Breast epithelium (tissue), 4 donors: ENCODE measurements around the gene SCEL. TPM values are rescaled to one million over a fixed set of nuclear protein-coding genes. Genes with fewer than 3 reads are reported as not detected.

Source experiments
- DNase-seq, 2 donors: peaks; one replicate each; pipeline ENCODE4 v3.0.0-alpha.2; 2019; ENCODE audit warnings: low spot score in 2 of 2
- H3K27ac ChIP-seq, 2 donors: fragments of 200-600 bp; sonication (generic) in 1 of 2; one replicate each; pipeline ENCODE4 v1.5.1; 2016 to 2019; ENCODE audit warnings: mild to moderate bottlenecking in 1 of 2
- H3K27me3 ChIP-seq, 2 donors: fragments of 200-600 bp; sonication (generic) in 1 of 2; one replicate each; pipeline versions ENCODE4 v1.5.1 to v1.6.0; 2017 to 2019; ENCODE audit warnings: control low read depth in 1 of 2, mild to moderate bottlenecking in 1 of 2
- H3K36me3 ChIP-seq: fragments of 200-600 bp; one replicate; pipeline ENCODE4 v1.5.1; 2019
- H3K4me1 ChIP-seq, 2 donors: fragments of 200-600 bp; sonication (generic); one replicate each; pipeline ENCODE4 v1.5.1; 2016 to 2019; ENCODE audit warnings: control low read depth in 1 of 2
- H3K4me3 ChIP-seq, 3 donors: fragments of 200-600 bp; sonication (generic); 1 replicate in 2 of 3; 2 replicates in 1 of 3; pipeline ENCODE4 v1.5.1; 2016 to 2019; ENCODE audit warnings: mild to moderate bottlenecking in 3 of 3, moderate library complexity in 2 of 3
- H3K9me3 ChIP-seq, 2 donors: fragments of 200-600 bp; sonication (generic) in 1 of 2; one replicate each; pipeline ENCODE4 v1.5.1; 2016 to 2019; ENCODE audit warnings: control low read depth in 1 of 2
- POLR2A ChIP-seq: fragments of 450-650 bp; IDR thresholded peaks from one replicate; pipeline ENCODE4 v1.6.1; 2016; ENCODE audit warnings: antibody characterized with exemption, mild to moderate bottlenecking, moderate library complexity
- POLR2AphosphoS5 ChIP-seq, 3 donors: sonication (generic); formaldehyde crosslinking; IDR thresholded peaks; one replicate each; pipeline ENCODE4 v1.6.1; 2017; ENCODE audit warnings: antibody characterized with exemption in 3 of 3
- intact Hi-C: fragments of 100-400 bp; cut with DNase I; formaldehyde crosslinking; loops from one replicate; pipeline ENCODE4 v1.15.1; 2023; ENCODE audit warnings: low total_unique reads
- total RNA-seq, 3 donors: library from RNA; depleted of rRNA; stranded (reverse); fragments of >200 nt; gene quantifications; one replicate each; pipeline ENCODE4 v1.1.0, GENCODE V29; 2016
- TF ChIP-seq, protein P1 (sequence below), 3 donors: fragments of 450-650 bp; IDR thresholded peaks; one replicate each; pipeline ENCODE4 v1.5.1; 2016 to 2017; ENCODE audit warnings: antibody characterized with exemption in 3 of 3, mild to moderate bottlenecking in 3 of 3, moderate library complexity in 3 of 3

The SCEL gene
- total RNA-seq, 3 donors from 2014 or later = under 0.01 to 0.88 TPM; not detected in 1

GRCh38 chr13:77521595-77522367 lies 13.7 kb upstream of the SCEL start:
- H3K4me3 ChIP-seq = no peak overlapping the region
- no peaks in the 10 kb centered on the region for H3K36me3 ChIP-seq
- intact Hi-C loops = no loop called here
- H3K9me3 ChIP-seq = no peaks in the 10 kb centered on the region
- no peaks in the 10 kb centered on the region for H3K27me3 ChIP-seq
- TF ChIP-seq, protein P1, sequence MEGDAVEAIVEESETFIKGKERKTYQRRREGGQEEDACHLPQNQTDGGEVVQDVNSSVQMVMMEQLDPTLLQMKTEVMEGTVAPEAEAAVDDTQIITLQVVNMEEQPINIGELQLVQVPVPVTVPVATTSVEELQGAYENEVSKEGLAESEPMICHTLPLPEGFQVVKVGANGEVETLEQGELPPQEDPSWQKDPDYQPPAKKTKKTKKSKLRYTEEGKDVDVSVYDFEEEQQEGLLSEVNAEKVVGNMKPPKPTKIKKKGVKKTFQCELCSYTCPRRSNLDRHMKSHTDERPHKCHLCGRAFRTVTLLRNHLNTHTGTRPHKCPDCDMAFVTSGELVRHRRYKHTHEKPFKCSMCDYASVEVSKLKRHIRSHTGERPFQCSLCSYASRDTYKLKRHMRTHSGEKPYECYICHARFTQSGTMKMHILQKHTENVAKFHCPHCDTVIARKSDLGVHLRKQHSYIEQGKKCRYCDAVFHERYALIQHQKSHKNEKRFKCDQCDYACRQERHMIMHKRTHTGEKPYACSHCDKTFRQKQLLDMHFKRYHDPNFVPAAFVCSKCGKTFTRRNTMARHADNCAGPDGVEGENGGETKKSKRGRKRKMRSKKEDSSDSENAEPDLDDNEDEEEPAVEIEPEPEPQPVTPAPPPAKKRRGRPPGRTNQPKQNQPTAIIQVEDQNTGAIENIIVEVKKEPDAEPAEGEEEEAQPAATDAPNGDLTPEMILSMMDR (IDR thresholded peaks at IDR 0.05) = no peak
- TF ChIP-seq POLR2A (no peak), POLR2AphosphoS5 (IDR thresholded peaks at IDR 0.05) (no peak)
- H3K4me1 ChIP-seq = no peaks in the 10 kb centered on the region
- no peak for DNase-seq
- H3K27ac ChIP-seq = no peak overlapping the region

DNA sequence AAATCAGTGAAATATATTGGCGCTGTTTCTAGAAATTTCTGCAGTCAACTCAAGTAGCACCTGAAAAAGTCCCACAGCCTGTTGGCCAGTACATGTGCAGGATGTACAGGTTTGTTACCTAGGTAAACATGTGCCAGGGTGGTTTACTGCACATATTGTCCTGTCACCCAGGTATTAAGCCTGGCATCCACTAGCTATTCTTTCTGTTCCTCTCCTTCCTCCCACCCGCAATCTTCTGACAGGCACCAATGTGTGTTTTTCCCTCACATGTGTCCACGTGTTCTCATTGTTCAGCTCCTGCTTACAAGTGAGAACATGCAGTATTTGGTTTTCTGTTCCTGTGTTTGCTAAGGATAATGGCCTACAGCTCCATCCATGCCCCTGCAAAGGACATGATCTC lies 13.1 kb upstream of the SCEL start:
- H3K4me3 ChIP-seq = no peak overlapping the region
- no peaks in the 10 kb centered on the region for H3K4me1 ChIP-seq
- no peak for TF ChIP-seq POLR2A
- TF ChIP-seq, protein P1 (IDR thresholded peaks at IDR 0.05) = no peak
- no peak for TF ChIP-seq POLR2AphosphoS5 (IDR thresholded peaks at IDR 0.05)
- no peaks in the 10 kb centered on the region for H3K9me3 ChIP-seq
- no peaks in the 10 kb centered on the region for H3K36me3 ChIP-seq
- no peak for DNase-seq
- intact Hi-C loops = no loop called here
- no peaks in the 10 kb centered on the region for H3K27me3 ChIP-seq
- H3K27ac ChIP-seq = no peak overlapping the region

- Histone ChIP-seq H3K4me3 (no peak overlapping the region), H3K36me3 (no peaks in the 10 kb centered on the region), H3K4me1 (no peaks in the 10 kb centered on the region), H3K27me3 (no peaks in the 10 kb centered on the region), H3K27ac (no peak overlapping the region), H3K9me3 (no peaks in the 10 kb centered on the region)
- intact Hi-C loops = no loop called here
- TF ChIP-seq, protein P1 (IDR thresholded peaks at IDR 0.05) = no peak
- TF ChIP-seq POLR2AphosphoS5 (IDR thresholded peaks at IDR 0.05) (no peak), POLR2A (no peak)
- DNase-seq = no peak
Measured at GRCh38 chr13:77523386-77523785, 12.1 kb upstream of the SCEL start.

DNA sequence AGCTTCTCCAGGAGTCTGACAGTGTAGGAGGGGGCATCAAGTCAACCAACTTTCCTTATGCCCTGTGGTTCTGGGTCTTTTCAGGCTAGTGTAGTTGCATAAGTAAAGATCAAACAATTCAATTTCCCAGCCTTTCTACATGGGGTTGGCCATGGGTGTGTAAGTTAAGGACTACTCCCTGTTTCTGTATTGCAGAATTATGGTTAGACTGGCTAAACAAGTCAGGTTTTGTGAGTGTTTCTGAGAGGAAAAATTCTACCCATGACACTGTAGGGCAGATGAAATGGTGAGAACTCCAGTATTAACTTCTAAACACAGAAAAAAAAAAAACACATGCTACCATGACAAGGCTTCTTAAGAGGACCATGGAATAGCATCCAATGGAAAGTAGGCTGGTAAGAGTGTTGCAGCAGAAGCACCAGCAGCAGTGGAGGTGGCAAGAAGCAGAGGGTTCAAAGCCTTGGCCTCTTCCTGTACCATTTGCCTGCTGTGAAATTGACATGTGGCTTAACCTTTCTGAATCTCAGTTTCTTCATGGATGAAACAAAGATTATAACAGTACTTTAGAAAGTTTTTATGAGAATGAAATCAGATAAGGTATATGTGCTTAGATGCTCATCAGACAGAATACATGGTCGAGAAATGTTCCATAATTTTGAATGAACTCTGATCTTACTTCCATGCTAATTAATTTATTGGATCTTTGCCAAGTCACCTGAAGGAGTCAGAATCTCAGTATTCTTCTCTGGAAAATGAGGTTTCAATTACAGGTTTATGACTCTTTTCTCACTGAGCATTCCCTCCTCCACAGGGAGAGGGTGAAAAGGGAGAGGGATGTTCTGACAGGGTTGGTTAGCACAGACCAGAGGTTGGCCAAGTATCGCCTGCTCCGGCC lies 11.4 kb upstream of the SCEL start:
- Histone ChIP-seq H3K36me3 (no peaks in the 10 kb centered on the region), H3K4me3 (no peak overlapping the region), H3K27ac (no peak overlapping the region), H3K9me3 (no peaks in the 10 kb centered on the region), H3K27me3 (no peaks in the 10 kb centered on the region), H3K4me1 (no peaks in the 10 kb centered on the region)
- intact Hi-C loops = no loop called here
- TF ChIP-seq POLR2A (no peak), POLR2AphosphoS5 (IDR thresholded peaks at IDR 0.05) (no peak)
- TF ChIP-seq, protein P1 (IDR thresholded peaks at IDR 0.05) = no peak
- DNase-seq = no peak

DNA sequence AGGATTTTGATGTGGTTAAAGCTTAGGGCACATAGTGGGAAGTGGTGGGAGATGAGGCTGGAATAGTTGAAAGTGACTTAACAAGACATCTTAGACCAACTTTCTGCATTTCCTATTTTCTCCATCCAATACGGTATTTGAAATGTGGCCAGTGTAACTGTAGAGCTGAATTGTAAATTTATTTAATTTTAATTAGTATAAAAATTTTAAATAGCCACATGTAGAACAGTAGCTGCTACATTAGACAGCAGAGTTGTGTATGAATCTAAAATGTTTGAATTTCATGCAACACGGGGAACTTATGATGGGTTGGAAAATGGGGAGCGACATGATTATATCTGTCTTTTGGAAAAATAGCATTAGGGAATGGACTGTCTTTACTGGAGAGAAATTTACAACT lies 7.1 kb upstream of the SCEL start:
- Histone ChIP-seq H3K9me3 (no peaks in the 10 kb centered on the region), H3K27ac (no peak overlapping the region), H3K36me3 (no peaks in the 10 kb centered on the region), H3K4me3 (no peak overlapping the region), H3K27me3 (no peaks in the 10 kb centered on the region), H3K4me1 (no peaks in the 10 kb centered on the region)
- intact Hi-C loops = no loop called here
- TF ChIP-seq, protein P1 (IDR thresholded peaks at IDR 0.05) = no peak
- TF ChIP-seq POLR2AphosphoS5 (IDR thresholded peaks at IDR 0.05) (no peak), POLR2A (no peak)
- DNase-seq = no peak
